ENCODE data around the gene KRTAP10-3.

DNA sequence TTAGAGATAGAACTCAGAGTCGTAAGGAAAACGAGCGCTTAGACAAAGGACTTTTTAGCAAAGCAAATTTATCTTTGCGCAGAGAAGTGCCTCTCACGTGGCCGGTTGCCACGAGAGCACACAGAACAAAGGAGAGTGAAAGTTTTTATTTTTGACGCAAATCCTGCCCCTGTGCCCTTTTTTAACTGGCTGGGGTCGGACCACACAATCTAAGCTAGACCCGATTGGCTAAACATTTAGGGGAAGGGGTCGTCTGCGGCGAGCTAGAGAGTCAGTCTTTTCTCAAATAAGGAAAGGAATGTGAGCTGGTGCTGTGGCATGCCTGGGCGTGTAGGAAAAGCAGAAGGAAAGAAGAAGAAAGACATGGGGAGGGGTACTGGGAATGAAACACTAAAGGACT, 9.7 kb downstream of the KRTAP10-3 start:
- TF ChIP-seq, protein P1, sequence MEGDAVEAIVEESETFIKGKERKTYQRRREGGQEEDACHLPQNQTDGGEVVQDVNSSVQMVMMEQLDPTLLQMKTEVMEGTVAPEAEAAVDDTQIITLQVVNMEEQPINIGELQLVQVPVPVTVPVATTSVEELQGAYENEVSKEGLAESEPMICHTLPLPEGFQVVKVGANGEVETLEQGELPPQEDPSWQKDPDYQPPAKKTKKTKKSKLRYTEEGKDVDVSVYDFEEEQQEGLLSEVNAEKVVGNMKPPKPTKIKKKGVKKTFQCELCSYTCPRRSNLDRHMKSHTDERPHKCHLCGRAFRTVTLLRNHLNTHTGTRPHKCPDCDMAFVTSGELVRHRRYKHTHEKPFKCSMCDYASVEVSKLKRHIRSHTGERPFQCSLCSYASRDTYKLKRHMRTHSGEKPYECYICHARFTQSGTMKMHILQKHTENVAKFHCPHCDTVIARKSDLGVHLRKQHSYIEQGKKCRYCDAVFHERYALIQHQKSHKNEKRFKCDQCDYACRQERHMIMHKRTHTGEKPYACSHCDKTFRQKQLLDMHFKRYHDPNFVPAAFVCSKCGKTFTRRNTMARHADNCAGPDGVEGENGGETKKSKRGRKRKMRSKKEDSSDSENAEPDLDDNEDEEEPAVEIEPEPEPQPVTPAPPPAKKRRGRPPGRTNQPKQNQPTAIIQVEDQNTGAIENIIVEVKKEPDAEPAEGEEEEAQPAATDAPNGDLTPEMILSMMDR (IDR thresholded peaks at IDR 0.05) = no peak
- no peak for TF ChIP-seq POLR2A (IDR thresholded peaks at IDR 0.05)

Data from body of pancreas (tissue), 4 donors.